Erythroblast (primary cell): ENCODE results near the gene UTS2B.

Experiments used
- GATA1 ChIP-seq: IDR thresholded peaks from 2 replicates; pipeline ENCODE4 v1.6.1; 2011; ENCODE audit warnings: low read depth, mild to moderate bottlenecking, control low read depth, low read length, moderate library complexity
- POLR2A ChIP-seq: IDR thresholded peaks from 2 replicates; pipeline ENCODE4 v1.6.1; 2011; ENCODE audit warnings: mild to moderate bottlenecking, low read length

DNA sequence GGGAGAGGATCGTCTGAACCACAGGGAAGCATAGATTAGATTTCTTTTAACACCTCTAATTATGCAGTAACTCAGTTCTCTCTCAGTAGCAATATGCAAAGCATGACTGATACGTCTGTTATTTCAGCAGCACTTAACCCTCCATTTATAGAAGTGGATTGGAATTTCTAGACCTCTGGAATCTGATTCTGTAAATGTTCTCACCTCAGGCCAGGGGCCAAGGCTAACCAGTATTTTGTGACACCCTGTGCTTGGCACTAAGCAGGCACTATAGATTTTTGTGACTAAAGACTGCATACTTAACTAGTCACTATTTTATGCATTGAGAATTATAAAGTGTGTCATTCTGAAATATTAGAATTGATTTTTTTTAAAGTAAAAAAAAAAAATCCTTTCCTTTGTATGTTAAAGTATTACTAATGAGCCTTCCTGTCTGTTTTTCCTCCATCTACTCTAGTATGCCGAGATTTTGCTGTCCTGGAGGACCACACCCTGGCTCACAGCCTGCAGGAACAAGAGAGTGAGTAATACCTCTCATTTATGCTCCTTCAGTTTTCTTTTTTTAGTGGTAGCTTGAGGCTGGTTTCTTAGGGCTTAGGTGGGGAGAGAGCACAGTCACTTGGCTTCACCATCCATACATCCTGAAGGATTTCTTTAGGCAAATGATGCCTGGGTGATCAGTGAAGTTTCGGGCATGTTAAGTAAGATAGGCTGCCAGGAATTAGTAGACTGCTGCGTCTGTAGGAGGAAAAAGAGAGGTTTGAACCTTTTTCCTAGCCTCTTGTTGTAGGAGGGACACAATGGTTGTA, 26.5 kb upstream of the UTS2B start:
- no peak for TF ChIP-seq POLR2A
- TF ChIP-seq GATA1 = no peak
